Endodermal cell (in vitro differentiated cells): ENCODE data around the gene DHX29. TPM values are rescaled to one million over a fixed set of nuclear protein-coding genes. Genes with fewer than 3 reads are reported as not detected.

Source experiments
- DNase-seq: peaks from one replicate; pipeline ENCODE4 v3.0.0-alpha.2; 2017
- H3K27ac ChIP-seq: 2 replicates; pipeline ENCODE4 v1.5.1; 2013; ENCODE audit warnings: mild to moderate bottlenecking, low read depth, low read length, moderate library complexity
- H3K27me3 ChIP-seq: 2 replicates; pipeline ENCODE4 v1.6.1; 2013; ENCODE audit warnings: mild to moderate bottlenecking, low read length, moderate library complexity; ENCODE audit not compliant: insufficient read depth, control insufficient read depth, poor library complexity, severe bottlenecking
- H3K36me3 ChIP-seq: 2 replicates; pipeline ENCODE4 v1.7.0; 2013; ENCODE audit warnings: mild to moderate bottlenecking, low read length, moderate library complexity; ENCODE audit not compliant: control insufficient read depth, insufficient read depth
- H3K4me1 ChIP-seq: one replicate; pipeline ENCODE4 v1.7.0; 2013; ENCODE audit warnings: low read length; ENCODE audit not compliant: control insufficient read depth, insufficient read depth
- H3K4me3 ChIP-seq: 2 replicates; pipeline ENCODE4 v1.5.1; 2013; ENCODE audit warnings: mild to moderate bottlenecking, low read length, moderate library complexity
- H3K9ac ChIP-seq: 2 replicates; pipeline ENCODE4 v1.6.1; 2013; ENCODE audit warnings: mild to moderate bottlenecking, low read length, moderate library complexity; ENCODE audit not compliant: poor library complexity, severe bottlenecking; ENCODE audit errors: extremely low read depth
- H3K9me3 ChIP-seq: 2 replicates; pipeline ENCODE4 v1.6.1; 2013; ENCODE audit warnings: mild to moderate bottlenecking, low read length, moderate library complexity; ENCODE audit not compliant: control insufficient read depth
- H3K27ac Mint-ChIP-seq: 2 replicates; pipeline ENCODE4 v1.8.0; 2020; ENCODE audit warnings: mixed read lengths
- H3K27me3 Mint-ChIP-seq: 2 replicates; pipeline ENCODE4 v1.8.0; 2021; ENCODE audit warnings: mild to moderate bottlenecking, mixed read lengths; ENCODE audit not compliant: insufficient read depth
- H3K36me3 Mint-ChIP-seq: 2 replicates; pipeline ENCODE4 v1.8.0; 2020; ENCODE audit warnings: low read depth, mixed read lengths
- H3K4me1 Mint-ChIP-seq: 2 replicates; pipeline ENCODE4 v1.8.0; 2020; ENCODE audit warnings: mixed read lengths
- H3K4me3 Mint-ChIP-seq: 2 replicates; pipeline ENCODE4 v1.8.0; 2020; ENCODE audit warnings: mild to moderate bottlenecking, moderate library complexity, mixed read lengths
- H3K9me3 Mint-ChIP-seq: 2 replicates; pipeline ENCODE4 v1.8.0; 2020; ENCODE audit warnings: mild to moderate bottlenecking, mixed read lengths
- CTCF ChIP-seq: fragments of 200-600 bp; sonication (generic); conservative IDR thresholded peaks from 2 replicates; pipeline ENCODE4 v1.5.0; 2021; ENCODE audit warnings: antibody characterized with exemption, mild to moderate bottlenecking
- WGBS, 2 experiments: methylation state at CpG; one replicate each; pipeline versions ENCODE4 v1.1.5 to v1.1.7; 2013; ENCODE audit warnings: missing lambda C conversion rate in 2 of 2, mixed read lengths in 1 of 2; ENCODE audit not compliant: insufficient coverage in 1 of 2, insufficient read length in 1 of 2; 5-methylcytosine and 5-hydroxymethylcytosine counted together
- total RNA-seq, 2 donors: library from RNA; stranded (reverse); fragmentation: NEBNext Ultra II Directional in 1 of 2; extraction: Animal tissue kit (Norgen Biotek cat#: 25700) in 1 of 2; gene quantifications; 2 replicates in 1 of 2; 3 replicates in 1 of 2; pipeline ENCODE4 v1.2.1, GENCODE V29; 2021

DHX29 gene
- total RNA-seq, 2 donors from 2014 or later = 27.9 to 29.0 TPM

DNA sequence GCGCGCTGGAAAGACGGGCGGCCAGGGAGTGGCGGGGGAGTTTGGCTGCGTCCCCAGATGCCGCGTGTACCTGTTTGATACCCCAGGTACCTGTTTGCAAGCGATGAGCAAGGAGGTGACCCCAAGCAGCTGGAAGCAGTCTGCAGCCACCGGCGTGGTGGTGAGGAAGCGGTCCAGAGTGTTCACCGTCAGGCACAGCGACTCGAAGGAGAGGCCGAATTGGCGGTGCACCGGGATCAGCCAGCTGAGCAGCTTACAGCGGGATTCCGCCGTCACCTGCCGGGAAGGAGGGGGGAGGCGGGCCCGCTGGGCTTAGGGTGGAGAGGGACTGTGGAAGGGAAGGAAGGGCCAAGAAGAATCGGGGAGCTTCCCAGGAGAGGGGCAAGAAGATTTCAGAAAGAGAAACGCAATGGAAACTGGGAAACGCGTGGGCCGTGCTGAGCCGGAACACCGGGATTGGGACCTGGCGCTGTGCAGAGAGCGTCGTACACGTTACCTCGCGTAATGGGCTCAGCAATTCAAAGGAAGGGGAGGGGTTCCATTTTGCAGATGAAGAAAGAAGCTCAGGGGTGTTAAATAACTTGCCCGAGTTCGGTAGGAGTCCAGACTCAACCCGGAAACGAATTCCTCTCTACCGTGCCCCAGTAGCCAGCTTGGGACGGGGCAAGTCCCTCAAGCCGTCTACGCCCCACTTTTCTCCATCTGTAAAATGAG is 75.1 kb downstream of the DHX29 start:
- Mint-ChIP-seq H3K9me3 (no peaks in the 10 kb centered on the region), H3K27me3 (peaks cover 91% of the 10 kb centered on the region)
- 1% methylated on average over 36 to 45 of the region's 45 CpGs for WGBS, 2 experiments

GRCh38 chr5:55231919-55232270 is 75.6 kb downstream of the DHX29 start:
- H3K4me1 Mint-ChIP-seq = peaks cover 10% of the 10 kb centered on the region
- Histone ChIP-seq H3K4me1 (peaks cover 15% of the 10 kb centered on the region), H3K9me3 (no peaks in the 10 kb centered on the region), H3K9ac (no peak overlapping the region), H3K36me3 (no peaks in the 10 kb centered on the region), H3K27ac (no peak overlapping the region), H3K4me3 (peak overlapping the region; percentile 86), H3K27me3 (peaks cover 97% of the 10 kb centered on the region)
- WGBS, 2 experiments = 5% methylated on average over 7 to 11 of the region's 11 CpGs
- TF ChIP-seq CTCF = no peak
- H3K4me3 Mint-ChIP-seq = peak overlapping the region; percentile 80
- H3K27me3 Mint-ChIP-seq = peaks cover 90% of the 10 kb centered on the region
- no peak overlapping the region for H3K27ac Mint-ChIP-seq
- no peak for DNase-seq
- no peaks in the 10 kb centered on the region for H3K9me3 Mint-ChIP-seq
- no peaks in the 10 kb centered on the region for H3K36me3 Mint-ChIP-seq

More for the DNA sequence above, 75.1 kb downstream of the DHX29 start:
- Histone ChIP-seq H3K27me3 (peaks cover 93% of the 10 kb centered on the region), H3K9me3 (no peaks in the 10 kb centered on the region), H3K9ac (no peak overlapping the region), H3K4me3 (peak overlapping the region; percentile 86), H3K36me3 (no peaks in the 10 kb centered on the region), H3K27ac (no peak overlapping the region), H3K4me1 (peaks cover 14% of the 10 kb centered on the region)
- TF ChIP-seq CTCF = no peak
- no peaks in the 10 kb centered on the region for H3K36me3 Mint-ChIP-seq
- DNase-seq = peak; percentile 84
- no peak overlapping the region for H3K27ac Mint-ChIP-seq
- H3K4me1 Mint-ChIP-seq = peaks cover 11% of the 10 kb centered on the region
- H3K4me3 Mint-ChIP-seq = peak overlapping the region; percentile 80

DNA sequence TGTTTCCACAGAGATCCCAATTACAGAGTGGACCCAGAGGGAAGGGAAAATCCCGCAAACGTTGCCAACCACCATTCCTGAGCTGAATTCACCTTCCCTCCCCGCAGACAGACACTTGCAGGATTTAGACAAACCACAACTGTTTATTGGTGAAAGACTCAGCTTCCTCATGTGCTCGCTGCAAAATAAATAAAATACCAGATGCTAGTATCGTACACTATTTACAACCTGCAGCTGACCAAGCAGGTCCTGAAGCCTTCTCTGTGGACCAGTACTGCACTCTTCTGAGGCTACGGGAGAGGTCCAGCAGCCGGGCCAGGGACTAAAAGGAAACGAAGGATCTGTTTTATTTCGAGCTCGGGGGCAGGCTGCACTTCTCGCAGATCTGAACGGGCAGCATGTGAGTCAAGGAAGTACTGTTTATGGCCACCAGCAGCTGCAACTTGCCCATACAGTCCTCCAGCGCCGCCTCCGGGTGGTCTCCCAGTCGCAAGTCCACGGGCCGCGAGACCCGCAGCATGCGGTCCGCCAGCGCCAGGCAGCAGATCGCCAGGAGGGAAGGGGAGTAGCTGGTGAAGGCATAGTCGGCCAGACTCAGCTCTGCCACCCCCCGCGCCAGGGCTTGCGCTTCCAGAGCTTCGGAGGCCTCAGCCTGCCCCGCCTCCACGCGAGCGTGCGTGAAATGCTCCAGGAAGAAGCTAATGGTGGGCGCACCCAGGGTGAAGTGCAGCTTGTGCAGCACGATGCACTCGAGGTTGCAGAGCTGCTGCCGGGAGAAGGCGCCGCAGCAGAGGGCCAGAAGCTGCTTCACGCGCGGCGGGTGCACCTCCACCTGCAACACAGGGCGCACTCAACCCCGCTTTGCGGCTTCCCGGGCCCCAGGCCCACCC is 76.2 kb downstream of the DHX29 start:
- no peaks in the 10 kb centered on the region for H3K36me3 ChIP-seq
- H3K27ac ChIP-seq = no peak overlapping the region
- Mint-ChIP-seq H3K36me3 (no peaks in the 10 kb centered on the region), H3K27me3 (peaks cover 86% of the 10 kb centered on the region), H3K27ac (no peak overlapping the region), H3K9me3 (no peaks in the 10 kb centered on the region), H3K4me1 (peaks cover 7% of the 10 kb centered on the region), H3K4me3 (peak overlapping the region; percentile 80)
- peaks cover 17% of the 10 kb centered on the region for H3K4me1 ChIP-seq
- peak overlapping the region; percentile 86 for H3K4me3 ChIP-seq
- H3K9me3 ChIP-seq = no peaks in the 10 kb centered on the region
- no peak overlapping the region for H3K9ac ChIP-seq
- WGBS, 2 experiments = 6 to 11% methylated on average over 16 to 48 of the region's 48 CpGs
- TF ChIP-seq CTCF = peak; percentile 42
- H3K27me3 ChIP-seq = peaks cover 97% of the 10 kb centered on the region
- DNase-seq = peak; percentile 71
